ENCODE results near the gene CIRBP. TPM values are rescaled to one million over a fixed set of nuclear protein-coding genes. Genes with fewer than 3 reads are reported as not detected.

Gene CIRBP
- total and polyA plus RNA-seq, 2 of the 13 experiments (the other 11 are each of a cell fraction or from before 2014, with no cell fraction given): 133 to 140 TPM

- TF ChIP-seq E2F2 (CRISPR knock-in tag; IDR thresholded peaks at IDR 0.05; ENCODE audit: borderline replicate concordance): no peak
- peak; percentile 42; the same call in 1 of the 2 replicates for TF ChIP-seq NR2F2 (IDR thresholded peaks at IDR 0.05; ENCODE audit: borderline replicate concordance, low read depth)
- TF ChIP-seq ZFP41 (CRISPR knock-in tag; IDR thresholded peaks at IDR 0.05; ENCODE audit: borderline replicate concordance): no peak
- no peak for TF ChIP-seq FOXA1 (IDR thresholded peaks at IDR 0.05)
- no peak for TF ChIP-seq FOXA1 (CRISPR knock-in tag; IDR thresholded peaks at IDR 0.05)
- no peak; the same call in 1 of the 2 replicates for TF ChIP-seq SALL1 (CRISPR knock-in tag; IDR thresholded peaks at IDR 0.05)
- no peak for TF ChIP-seq SYNCRIP (IDR thresholded peaks at IDR 0.05; ENCODE audit: insufficient read depth, low read depth, low read length)
- TF ChIP-seq ZNF768 (CRISPR knock-in tag; IDR thresholded peaks at IDR 0.05): no peak
- no peak for TF ChIP-seq GMEB2 (CRISPR knock-in tag; IDR thresholded peaks at IDR 0.05; ENCODE audit: low read depth)
- TF ChIP-seq ZNF605 (CRISPR knock-in tag; IDR thresholded peaks at IDR 0.05): 0 out of 2 replicates have a peak, but pooled peaks have one; percentile 20
- no peak for TF ChIP-seq TOPORS (CRISPR knock-in tag; IDR thresholded peaks at IDR 0.05)
- TF ChIP-seq ZBTB38 (CRISPR knock-in tag; IDR thresholded peaks at IDR 0.05): peak; percentile 85
- no peak for TF ChIP-seq HNF4G (IDR thresholded peaks at IDR 0.05; ENCODE audit: borderline replicate concordance, low read depth, low read length)
- TF ChIP-seq HNF4G (CRISPR knock-in tag; IDR thresholded peaks at IDR 0.05; ENCODE audit: borderline replicate concordance, low read depth): no peak
- TF ChIP-seq TARDBP (CRISPR knock-in tag; IDR thresholded peaks at IDR 0.05): no peak
- no peak for TF ChIP-seq ZNF530 (CRISPR knock-in tag; IDR thresholded peaks at IDR 0.05; ENCODE audit: low read depth)
- peak; percentile 84 for TF ChIP-seq ZBTB33 (CRISPR knock-in tag; IDR thresholded peaks at IDR 0.05)
- TF ChIP-seq POGK (CRISPR knock-in tag; conservative IDR thresholded peaks at IDR 0.05): no peak
- TF ChIP-seq MYNN (CRISPR knock-in tag; IDR thresholded peaks at IDR 0.05; ENCODE audit: low read depth): 0 out of 2 replicates have a peak, but pooled peaks have one; percentile 67
- TF ChIP-seq MTF2 (CRISPR knock-in tag; IDR thresholded peaks at IDR 0.05; ENCODE audit: borderline replicate concordance): no peak
- 0 out of 2 replicates have a peak, but pooled peaks have one; percentile 43 for TF ChIP-seq GFI1 (CRISPR knock-in tag; IDR thresholded peaks at IDR 0.05; ENCODE audit: borderline replicate concordance)
- peak; percentile 6; the same call in 1 of the 2 replicates for TF ChIP-seq DR1 (CRISPR knock-in tag; IDR thresholded peaks at IDR 0.05)
- TF ChIP-seq MAFF (IDR thresholded peaks at IDR 0.05; ENCODE audit: low read depth, low read length): no peak
- no peak for TF ChIP-seq EP300 (IDR thresholded peaks at IDR 0.05; ENCODE audit: low read depth in 2 of 2, low read length in 2 of 2)
- TF ChIP-seq EP300 (CRISPR knock-in tag; IDR thresholded peaks at IDR 0.05; ENCODE audit: borderline replicate concordance): no peak
These were observed 5.7 kb downstream of the CIRBP start (continued) for GRCh38 chr19:1274852-1275259.

Measured in HepG2 (cell line).